ENCODE data around the gene CBR4.

DNA sequence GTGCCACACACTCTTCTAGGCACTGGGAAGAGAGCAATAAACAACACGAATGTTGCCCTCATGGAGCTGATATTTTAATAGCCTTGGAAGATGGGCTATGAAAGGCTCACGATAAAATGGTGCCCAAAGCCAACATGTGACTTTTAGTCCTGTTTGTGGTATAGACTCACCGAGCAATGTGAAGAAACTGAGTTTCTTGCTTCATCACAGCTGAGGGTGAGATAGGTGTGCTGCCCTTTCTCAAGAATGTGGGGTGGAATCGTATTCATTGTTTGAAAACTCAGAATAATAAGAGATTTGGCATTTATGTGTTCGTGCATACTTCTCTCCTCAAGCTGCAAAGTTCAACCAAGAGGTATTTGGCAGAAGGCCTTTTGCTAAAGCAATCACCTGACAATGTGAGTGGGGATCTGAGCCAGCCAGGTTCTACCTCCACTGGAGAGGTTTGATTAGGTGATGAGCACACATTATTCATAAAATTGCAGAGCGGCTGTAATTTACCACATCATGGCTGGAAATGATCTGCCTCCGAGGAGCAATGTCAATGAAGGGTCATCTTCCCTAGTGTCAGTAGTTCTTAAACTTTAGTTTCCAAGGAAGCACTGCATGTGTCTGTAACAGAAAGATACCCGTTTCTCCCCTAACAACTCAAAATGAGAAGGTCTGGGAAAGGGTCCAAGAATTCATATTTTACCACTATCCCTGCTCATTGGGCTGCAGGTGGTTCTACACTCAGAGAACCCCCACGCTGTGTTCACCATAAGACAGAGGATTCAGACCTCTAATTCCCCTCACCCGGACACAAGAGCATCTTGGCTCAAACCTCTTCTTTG is 41.9 kb upstream of the CBR4 start:
- TF ChIP-seq, protein P1, sequence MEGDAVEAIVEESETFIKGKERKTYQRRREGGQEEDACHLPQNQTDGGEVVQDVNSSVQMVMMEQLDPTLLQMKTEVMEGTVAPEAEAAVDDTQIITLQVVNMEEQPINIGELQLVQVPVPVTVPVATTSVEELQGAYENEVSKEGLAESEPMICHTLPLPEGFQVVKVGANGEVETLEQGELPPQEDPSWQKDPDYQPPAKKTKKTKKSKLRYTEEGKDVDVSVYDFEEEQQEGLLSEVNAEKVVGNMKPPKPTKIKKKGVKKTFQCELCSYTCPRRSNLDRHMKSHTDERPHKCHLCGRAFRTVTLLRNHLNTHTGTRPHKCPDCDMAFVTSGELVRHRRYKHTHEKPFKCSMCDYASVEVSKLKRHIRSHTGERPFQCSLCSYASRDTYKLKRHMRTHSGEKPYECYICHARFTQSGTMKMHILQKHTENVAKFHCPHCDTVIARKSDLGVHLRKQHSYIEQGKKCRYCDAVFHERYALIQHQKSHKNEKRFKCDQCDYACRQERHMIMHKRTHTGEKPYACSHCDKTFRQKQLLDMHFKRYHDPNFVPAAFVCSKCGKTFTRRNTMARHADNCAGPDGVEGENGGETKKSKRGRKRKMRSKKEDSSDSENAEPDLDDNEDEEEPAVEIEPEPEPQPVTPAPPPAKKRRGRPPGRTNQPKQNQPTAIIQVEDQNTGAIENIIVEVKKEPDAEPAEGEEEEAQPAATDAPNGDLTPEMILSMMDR (IDR thresholded peaks at IDR 0.05): no peak
- no peak for TF ChIP-seq POLR2A (IDR thresholded peaks at IDR 0.05)

Measured in heart left ventricle (tissue), 13 donors.